Measurements from ENCODE around the gene HOXB7.

HOXB7 gene

DNA sequence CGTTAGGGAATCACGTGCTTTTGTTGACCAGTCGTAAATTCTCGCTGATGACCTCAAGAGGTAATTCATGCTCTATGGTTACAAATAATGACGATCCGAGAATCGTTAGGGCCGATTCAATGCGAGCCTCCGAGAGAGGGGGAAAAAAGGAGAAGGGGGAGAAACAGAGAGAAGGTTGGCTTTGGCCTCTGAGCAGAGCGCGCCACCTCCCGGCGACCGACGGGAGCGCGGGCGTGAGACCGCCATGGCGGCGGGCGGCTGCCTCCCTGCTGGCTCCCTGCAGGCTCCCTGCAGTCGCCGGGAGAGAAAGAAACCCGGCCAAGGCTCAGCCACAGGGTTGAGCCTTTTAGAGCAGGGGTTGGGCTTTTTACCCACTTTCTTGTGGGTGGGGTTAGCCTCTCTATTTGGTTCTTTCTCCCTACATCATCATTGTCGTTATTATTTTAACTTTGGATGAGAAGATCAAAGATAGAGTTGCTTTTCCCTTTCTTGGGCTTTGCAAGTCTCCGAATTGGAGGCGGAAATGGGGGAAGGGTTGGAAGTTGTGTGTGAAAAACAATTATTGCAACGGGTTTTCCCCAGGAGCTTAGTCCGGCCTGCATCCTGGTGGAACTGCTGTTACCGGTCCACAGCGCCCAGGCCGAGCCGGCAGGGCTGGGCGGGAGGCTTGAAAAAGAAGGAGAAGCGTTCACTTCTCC lies 16.8 kb downstream of the HOXB7 start:
- POLR2A ChIA-PET: no interaction called here
- CTCF ChIA-PET: interaction anchor here (0.7 to 4.3 kb wide), 17 partner anchors 19 to 376 kb away, joined by 3 to 31 read pairs (median 7); no protein-coding TSS in a partner anchor
- Histone ChIP-seq H3K27me3 (replicated peaks in 2 of 5; ENCODE audit: control insufficient read depth in 4 of 5, insufficient read depth in 5 of 5, low read length in 4 of 5) (peaks cover 0 to 32% (median 4%) of the 10 kb centered on the region in 5 experiments), H3K36me3 (ENCODE audit: control insufficient read depth in 4 of 4, insufficient read depth in 4 of 4, low read length in 3 of 4) (peaks cover 0 to 3% (median 0%) of the 10 kb centered on the region in 4 experiments), H3K4me3 (ENCODE audit: control insufficient read depth in 1 of 7, extremely low read depth in 1 of 7, insufficient read depth in 4 of 7, low read depth in 2 of 7, low read length in 6 of 7) (peak overlapping the region in 6 of 7 experiments; percentile 43 to 97 (median 74)), H3K4me1 (ENCODE audit: control extremely low read depth in 1 of 4, control insufficient read depth in 4 of 4, insufficient read depth in 4 of 4, low read length in 3 of 4) (peaks cover 4 to 83% (median 61%) of the 10 kb centered on the region in 4 experiments), H3K9me3 (ENCODE audit: control extremely low read depth in 1 of 5, control insufficient read depth in 4 of 5, insufficient read depth in 2 of 5, low read depth in 1 of 5, low read length in 4 of 5) (no peaks in the 10 kb centered on the region), H3K27ac (ENCODE audit: insufficient read depth in 1 of 2, low read depth in 1 of 2, low read length in 2 of 2, poor library complexity in 1 of 2, severe bottlenecking in 2 of 2) (no peak overlapping the region)
- peak; percentile 82 to 86 (median 86) for DNase-seq
- WGBS (ENCODE audit: insufficient coverage): 19% methylated on average over 32 of the region's 37 CpGs

DNA sequence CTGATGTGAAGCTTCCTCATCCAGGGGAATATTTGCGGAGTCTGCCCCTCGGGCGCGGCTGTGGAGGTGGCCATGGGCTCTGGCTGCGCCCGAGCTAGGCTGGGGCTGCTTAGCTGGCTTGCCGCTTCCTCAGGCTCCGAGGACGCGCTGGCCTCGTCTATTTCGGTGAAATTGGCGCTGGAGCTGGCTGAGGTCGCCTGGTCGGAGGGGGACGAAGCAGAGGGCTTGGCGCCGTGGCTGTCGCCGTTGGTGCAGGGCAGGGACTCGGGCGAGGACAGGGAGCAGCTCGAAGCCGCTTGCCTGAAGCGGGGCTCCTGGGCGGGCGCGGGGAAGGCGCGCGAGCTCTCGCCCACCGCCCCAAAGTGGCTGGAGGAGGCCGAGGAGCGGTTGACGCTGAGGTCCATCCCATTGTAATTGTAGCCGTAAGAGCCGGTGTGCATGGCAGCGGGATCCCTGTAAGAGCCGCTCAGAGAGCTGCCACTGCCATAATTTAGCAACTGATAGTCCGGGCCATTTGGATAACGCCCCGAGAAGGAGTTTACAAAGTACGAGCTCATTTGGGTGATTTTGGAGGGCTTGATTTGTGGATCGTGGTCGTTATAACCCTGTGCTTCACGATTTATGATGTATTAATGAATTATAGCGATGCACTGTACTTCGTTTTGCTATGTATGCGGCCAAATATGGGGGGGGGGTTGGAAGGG lies 17.5 kb downstream of the HOXB7 start, which contains the start of gene HOXB5:
TSS of gene HOXB5 (minus strand) at position 654 of the 704 bp plus-strand sequence. CDS start at position 557, 97 bp downstream.
- Histone ChIP-seq H3K9me3 (ENCODE audit: control extremely low read depth in 1 of 5, control insufficient read depth in 4 of 5, insufficient read depth in 2 of 5, low read depth in 1 of 5, low read length in 4 of 5) (no peaks in the 10 kb centered on the region), H3K36me3 (ENCODE audit: control insufficient read depth in 4 of 4, insufficient read depth in 4 of 4, low read length in 3 of 4) (peaks cover 0 to 3% (median 0%) of the 10 kb centered on the region in 4 experiments), H3K4me3 (ENCODE audit: control insufficient read depth in 1 of 7, extremely low read depth in 1 of 7, insufficient read depth in 4 of 7, low read depth in 2 of 7, low read length in 6 of 7) (peak within 1 kb of the TSS; percentile 57 to 97 (median 75)), H3K27ac (ENCODE audit: insufficient read depth in 1 of 2, low read depth in 1 of 2, low read length in 2 of 2, poor library complexity in 1 of 2, severe bottlenecking in 2 of 2) (peak within 1 kb of the TSS in 1 of 2 experiments; percentile 61), H3K4me1 (ENCODE audit: control extremely low read depth in 1 of 4, control insufficient read depth in 4 of 4, insufficient read depth in 4 of 4, low read length in 3 of 4) (peaks cover 9 to 83% (median 63%) of the 10 kb centered on the region in 4 experiments), H3K27me3 (replicated peaks in 2 of 5; ENCODE audit: control insufficient read depth in 4 of 5, insufficient read depth in 5 of 5, low read length in 4 of 5) (peaks cover 0 to 28% (median 2%) of the 10 kb centered on the region in 5 experiments)
- 0% methylated on average over 43 of the region's 50 CpGs for WGBS (ENCODE audit: insufficient coverage)
- CTCF ChIA-PET: interaction anchor here (0.6 to 4.3 kb wide), 32 partner anchors 11 to 567 kb away, joined by 3 to 31 read pairs (median 4); partner anchors contain the start of genes HOXB4 and HOXB6
- DNase-seq: peak in 2 of 3 donors; percentile 48 to 63
- POLR2A ChIA-PET: interaction anchor here (0.7 to 1.2 kb wide), 2 partner anchors 37 to 52 kb away, joined by 3 to 4 read pairs; no protein-coding TSS in a partner anchor

DNA sequence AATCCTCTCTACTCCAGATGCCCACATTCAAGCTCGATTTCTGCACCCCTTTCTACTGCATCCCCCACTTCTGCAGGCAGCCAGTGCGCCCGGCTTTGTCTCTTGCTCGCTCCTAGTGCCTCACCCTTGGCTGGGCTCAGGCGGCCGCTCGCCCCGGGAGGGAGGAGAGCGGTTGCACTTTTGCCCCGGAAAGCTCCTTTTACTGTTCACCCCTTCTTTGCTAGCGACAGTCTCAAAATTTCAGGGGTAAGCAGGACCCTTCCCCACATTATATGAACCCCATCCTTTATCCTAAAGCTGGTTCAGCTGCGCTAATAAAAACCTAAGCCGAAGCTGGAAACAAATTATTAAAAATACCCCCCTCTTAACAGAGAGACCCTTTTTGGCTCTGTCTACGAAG lies 18.2 kb downstream of the HOXB7 start:
- H3K9me3 ChIP-seq (ENCODE audit: control extremely low read depth in 1 of 5, control insufficient read depth in 4 of 5, insufficient read depth in 2 of 5, low read depth in 1 of 5, low read length in 4 of 5): no peaks in the 10 kb centered on the region
- ChIA-PET POLR2A (interaction anchor here (0.7 to 1.3 kb wide), 4 partner anchors 9 to 201 kb away, joined by 3 to 4 read pairs (median 4); no protein-coding TSS in a partner anchor), CTCF (interaction anchor here (0.8 to 4.3 kb wide), 29 partner anchors 12 to 566 kb away, joined by 3 to 31 read pairs (median 5); partner anchors contain the start of genes HOXB4 and HOXB6)
- peaks cover 10 to 84% (median 64%) of the 10 kb centered on the region in 4 experiments for H3K4me1 ChIP-seq (ENCODE audit: control extremely low read depth in 1 of 4, control insufficient read depth in 4 of 4, insufficient read depth in 4 of 4, low read length in 3 of 4)
- H3K27me3 ChIP-seq (replicated peaks in 2 of 5; ENCODE audit: control insufficient read depth in 4 of 5, insufficient read depth in 5 of 5, low read length in 4 of 5): peaks cover 0 to 23% (median 0%) of the 10 kb centered on the region in 5 experiments
- H3K36me3 ChIP-seq (ENCODE audit: control insufficient read depth in 4 of 4, insufficient read depth in 4 of 4, low read length in 3 of 4): peaks cover 0 to 3% (median 0%) of the 10 kb centered on the region in 4 experiments
- peak overlapping the region; percentile 27 to 97 (median 75) for H3K4me3 ChIP-seq (ENCODE audit: control insufficient read depth in 1 of 7, extremely low read depth in 1 of 7, insufficient read depth in 4 of 7, low read depth in 2 of 7, low read length in 6 of 7)
- peak in 1 of 3 donors; percentile 50 for DNase-seq
- WGBS (ENCODE audit: insufficient coverage): 0% methylated on average over 10 of the region's 14 CpGs
- H3K27ac ChIP-seq (ENCODE audit: insufficient read depth in 1 of 2, low read depth in 1 of 2, low read length in 2 of 2, poor library complexity in 1 of 2, severe bottlenecking in 2 of 2): peak overlapping the region in 1 of 2 experiments; percentile 61

DNA sequence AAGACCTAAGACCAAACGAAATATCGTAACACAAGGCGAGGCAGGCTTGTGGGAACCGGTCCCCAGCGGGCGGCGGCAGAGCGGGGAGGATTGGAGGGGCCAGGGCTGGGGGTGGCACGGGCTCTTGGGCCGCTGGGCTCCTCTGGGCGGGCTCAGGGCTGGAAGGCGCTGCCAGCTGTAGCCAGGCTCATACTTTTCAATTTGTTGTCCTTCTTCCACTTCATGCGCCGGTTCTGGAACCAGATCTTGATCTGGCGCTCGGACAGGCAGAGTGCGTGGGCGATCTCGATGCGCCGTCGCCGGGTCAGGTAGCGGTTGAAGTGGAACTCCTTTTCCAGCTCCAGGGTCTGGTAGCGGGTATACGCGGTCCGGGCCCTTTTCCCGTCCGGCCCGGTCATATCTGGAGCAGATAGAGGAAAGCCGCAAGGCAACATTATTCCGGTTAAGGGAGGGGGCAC lies 18.7 kb downstream of the HOXB7 start:
- DNase-seq: peak in 1 of 3 donors; percentile 55
- Histone ChIP-seq H3K4me1 (ENCODE audit: control extremely low read depth in 1 of 4, control insufficient read depth in 4 of 4, insufficient read depth in 4 of 4, low read length in 3 of 4) (peaks cover 13 to 84% (median 64%) of the 10 kb centered on the region in 4 experiments), H3K36me3 (ENCODE audit: control insufficient read depth in 4 of 4, insufficient read depth in 4 of 4, low read length in 3 of 4) (peaks cover 0 to 3% (median 0%) of the 10 kb centered on the region in 4 experiments), H3K27me3 (replicated peaks in 2 of 5; ENCODE audit: control insufficient read depth in 4 of 5, insufficient read depth in 5 of 5, low read length in 4 of 5) (peaks cover 0 to 19% (median 0%) of the 10 kb centered on the region in 5 experiments), H3K9me3 (ENCODE audit: control extremely low read depth in 1 of 5, control insufficient read depth in 4 of 5, insufficient read depth in 2 of 5, low read depth in 1 of 5, low read length in 4 of 5) (no peaks in the 10 kb centered on the region), H3K27ac (ENCODE audit: insufficient read depth in 1 of 2, low read depth in 1 of 2, low read length in 2 of 2, poor library complexity in 1 of 2, severe bottlenecking in 2 of 2) (no peak overlapping the region), H3K4me3 (ENCODE audit: control insufficient read depth in 1 of 7, extremely low read depth in 1 of 7, insufficient read depth in 4 of 7, low read depth in 2 of 7, low read length in 6 of 7) (peak overlapping the region in 6 of 7 experiments; percentile 4 to 97 (median 76))
- CTCF ChIA-PET: interaction anchor here (0.9 to 4.3 kb wide), 19 partner anchors 13 to 566 kb away, joined by 3 to 31 read pairs (median 6); partner anchors contain the start of genes HOXB4 and HOXB6
- whole genome bisulfite sequencing (ENCODE audit: insufficient coverage): 1% methylated on average over 26 of the region's 33 CpGs
- POLR2A ChIA-PET: interaction anchor here (0.6 to 1.3 kb wide), 4 partner anchors 8 to 256 kb away, joined by 3 to 4 read pairs (median 4); no protein-coding TSS in a partner anchor

DNA sequence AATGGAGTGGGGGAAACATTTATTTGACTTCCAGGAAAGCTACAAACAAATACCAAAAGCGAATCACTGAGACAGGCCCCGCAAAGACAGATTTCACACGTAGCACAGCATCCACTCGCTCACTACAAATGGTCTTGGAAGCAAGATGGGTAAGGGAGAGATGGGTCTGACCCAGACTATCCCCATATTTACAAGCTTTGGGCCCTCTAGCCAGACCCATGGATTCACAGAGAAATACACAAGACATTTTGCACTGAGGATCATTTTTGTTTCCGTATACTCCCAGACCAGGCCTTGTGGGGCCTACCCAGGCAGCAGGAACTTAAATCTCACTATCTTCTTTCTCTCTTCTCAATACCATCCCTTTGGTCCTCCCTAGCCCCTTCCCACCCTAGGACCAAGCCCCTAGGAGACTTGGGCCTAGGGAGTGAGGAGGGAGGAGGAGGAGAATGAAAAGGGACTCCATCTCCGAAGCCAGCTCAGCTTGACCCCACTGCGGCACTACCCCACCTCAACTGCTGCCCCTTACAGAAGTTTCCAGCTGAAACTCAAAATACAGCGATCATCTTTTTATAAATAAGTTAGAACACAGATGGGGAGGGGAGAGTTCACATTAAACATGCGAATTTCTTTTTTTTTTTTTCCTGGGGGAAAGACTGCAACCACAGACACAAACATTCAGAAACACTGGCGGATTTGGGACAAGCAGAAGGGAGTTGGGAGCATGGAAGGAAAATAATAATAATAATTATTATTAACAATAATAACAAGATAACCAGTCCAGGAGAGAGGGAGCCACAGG lies 19.4 kb downstream of the HOXB7 start:
- ChIA-PET POLR2A (interaction anchor here (0.6 to 1.3 kb wide), 3 partner anchors 200 to 255 kb away, joined by 3 to 4 read pairs (median 3); no protein-coding TSS in a partner anchor), CTCF (interaction anchor here (0.8 to 4.3 kb wide), 12 partner anchors 27 to 565 kb away, joined by 3 to 31 read pairs (median 6); no protein-coding TSS in a partner anchor)
- peak in 1 of 3 donors; percentile 49 for DNase-seq
- Histone ChIP-seq H3K27me3 (replicated peaks in 2 of 5; ENCODE audit: control insufficient read depth in 4 of 5, insufficient read depth in 5 of 5, low read length in 4 of 5) (peaks cover 0 to 14% (median 0%) of the 10 kb centered on the region in 5 experiments), H3K36me3 (ENCODE audit: control insufficient read depth in 4 of 4, insufficient read depth in 4 of 4, low read length in 3 of 4) (peaks cover 0 to 3% (median 0%) of the 10 kb centered on the region in 4 experiments), H3K4me1 (ENCODE audit: control extremely low read depth in 1 of 4, control insufficient read depth in 4 of 4, insufficient read depth in 4 of 4, low read length in 3 of 4) (peaks cover 13 to 84% (median 65%) of the 10 kb centered on the region in 4 experiments), H3K9me3 (ENCODE audit: control extremely low read depth in 1 of 5, control insufficient read depth in 4 of 5, insufficient read depth in 2 of 5, low read depth in 1 of 5, low read length in 4 of 5) (no peaks in the 10 kb centered on the region), H3K27ac (ENCODE audit: insufficient read depth in 1 of 2, low read depth in 1 of 2, low read length in 2 of 2, poor library complexity in 1 of 2, severe bottlenecking in 2 of 2) (peak overlapping the region; percentile 80 to 87), H3K4me3 (ENCODE audit: control insufficient read depth in 1 of 7, extremely low read depth in 1 of 7, insufficient read depth in 4 of 7, low read depth in 2 of 7, low read length in 6 of 7) (peak overlapping the region in 4 of 7 experiments; percentile 75 to 97 (median 83))
- 39% methylated on average over 5 of the region's 10 CpGs for WGBS (ENCODE audit: insufficient coverage)
